HL-60 (cell line): ENCODE results near the gene ZNF423.

Experiments
- POLR2AphosphoS5 ChIP-seq: IDR thresholded peaks from 2 replicates; pipeline ENCODE4 v1.6.1; 2012; ENCODE audit warnings: low read depth
- TF ChIP-seq, protein P1 (sequence below): IDR thresholded peaks from one replicate; pipeline ENCODE4 v1.5.1; 2011; ENCODE audit warnings: low read length, control low read depth, inconsistent platforms; ENCODE audit not compliant: insufficient read depth
- TF ChIP-seq, protein P2 (sequence below): IDR thresholded peaks from 2 replicates; pipeline ENCODE4 v1.6.1; 2012; ENCODE audit warnings: low read depth; ENCODE audit not compliant: insufficient replicate concordance

GRCh38 chr16:49675413-49675812 is 180.5 kb downstream of the ZNF423 start:
- TF ChIP-seq, protein P1, sequence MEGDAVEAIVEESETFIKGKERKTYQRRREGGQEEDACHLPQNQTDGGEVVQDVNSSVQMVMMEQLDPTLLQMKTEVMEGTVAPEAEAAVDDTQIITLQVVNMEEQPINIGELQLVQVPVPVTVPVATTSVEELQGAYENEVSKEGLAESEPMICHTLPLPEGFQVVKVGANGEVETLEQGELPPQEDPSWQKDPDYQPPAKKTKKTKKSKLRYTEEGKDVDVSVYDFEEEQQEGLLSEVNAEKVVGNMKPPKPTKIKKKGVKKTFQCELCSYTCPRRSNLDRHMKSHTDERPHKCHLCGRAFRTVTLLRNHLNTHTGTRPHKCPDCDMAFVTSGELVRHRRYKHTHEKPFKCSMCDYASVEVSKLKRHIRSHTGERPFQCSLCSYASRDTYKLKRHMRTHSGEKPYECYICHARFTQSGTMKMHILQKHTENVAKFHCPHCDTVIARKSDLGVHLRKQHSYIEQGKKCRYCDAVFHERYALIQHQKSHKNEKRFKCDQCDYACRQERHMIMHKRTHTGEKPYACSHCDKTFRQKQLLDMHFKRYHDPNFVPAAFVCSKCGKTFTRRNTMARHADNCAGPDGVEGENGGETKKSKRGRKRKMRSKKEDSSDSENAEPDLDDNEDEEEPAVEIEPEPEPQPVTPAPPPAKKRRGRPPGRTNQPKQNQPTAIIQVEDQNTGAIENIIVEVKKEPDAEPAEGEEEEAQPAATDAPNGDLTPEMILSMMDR = no peak
- TF ChIP-seq, protein P2, sequence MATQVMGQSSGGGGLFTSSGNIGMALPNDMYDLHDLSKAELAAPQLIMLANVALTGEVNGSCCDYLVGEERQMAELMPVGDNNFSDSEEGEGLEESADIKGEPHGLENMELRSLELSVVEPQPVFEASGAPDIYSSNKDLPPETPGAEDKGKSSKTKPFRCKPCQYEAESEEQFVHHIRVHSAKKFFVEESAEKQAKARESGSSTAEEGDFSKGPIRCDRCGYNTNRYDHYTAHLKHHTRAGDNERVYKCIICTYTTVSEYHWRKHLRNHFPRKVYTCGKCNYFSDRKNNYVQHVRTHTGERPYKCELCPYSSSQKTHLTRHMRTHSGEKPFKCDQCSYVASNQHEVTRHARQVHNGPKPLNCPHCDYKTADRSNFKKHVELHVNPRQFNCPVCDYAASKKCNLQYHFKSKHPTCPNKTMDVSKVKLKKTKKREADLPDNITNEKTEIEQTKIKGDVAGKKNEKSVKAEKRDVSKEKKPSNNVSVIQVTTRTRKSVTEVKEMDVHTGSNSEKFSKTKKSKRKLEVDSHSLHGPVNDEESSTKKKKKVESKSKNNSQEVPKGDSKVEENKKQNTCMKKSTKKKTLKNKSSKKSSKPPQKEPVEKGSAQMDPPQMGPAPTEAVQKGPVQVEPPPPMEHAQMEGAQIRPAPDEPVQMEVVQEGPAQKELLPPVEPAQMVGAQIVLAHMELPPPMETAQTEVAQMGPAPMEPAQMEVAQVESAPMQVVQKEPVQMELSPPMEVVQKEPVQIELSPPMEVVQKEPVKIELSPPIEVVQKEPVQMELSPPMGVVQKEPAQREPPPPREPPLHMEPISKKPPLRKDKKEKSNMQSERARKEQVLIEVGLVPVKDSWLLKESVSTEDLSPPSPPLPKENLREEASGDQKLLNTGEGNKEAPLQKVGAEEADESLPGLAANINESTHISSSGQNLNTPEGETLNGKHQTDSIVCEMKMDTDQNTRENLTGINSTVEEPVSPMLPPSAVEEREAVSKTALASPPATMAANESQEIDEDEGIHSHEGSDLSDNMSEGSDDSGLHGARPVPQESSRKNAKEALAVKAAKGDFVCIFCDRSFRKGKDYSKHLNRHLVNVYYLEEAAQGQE = no peak
- TF ChIP-seq POLR2AphosphoS5 = no peak
